ENCODE measurements around the gene RASL11B.
"Not testable (repeated sequence)": the region's sequence is repeated elsewhere in the genome, so short reads cannot be mapped to it uniquely, and the experiment has no call there.

Gene RASL11B, protein sequence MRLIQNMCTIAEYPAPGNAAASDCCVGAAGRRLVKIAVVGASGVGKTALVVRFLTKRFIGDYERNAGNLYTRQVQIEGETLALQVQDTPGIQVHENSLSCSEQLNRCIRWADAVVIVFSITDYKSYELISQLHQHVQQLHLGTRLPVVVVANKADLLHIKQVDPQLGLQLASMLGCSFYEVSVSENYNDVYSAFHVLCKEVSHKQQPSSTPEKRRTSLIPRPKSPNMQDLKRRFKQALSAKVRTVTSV

DNA sequence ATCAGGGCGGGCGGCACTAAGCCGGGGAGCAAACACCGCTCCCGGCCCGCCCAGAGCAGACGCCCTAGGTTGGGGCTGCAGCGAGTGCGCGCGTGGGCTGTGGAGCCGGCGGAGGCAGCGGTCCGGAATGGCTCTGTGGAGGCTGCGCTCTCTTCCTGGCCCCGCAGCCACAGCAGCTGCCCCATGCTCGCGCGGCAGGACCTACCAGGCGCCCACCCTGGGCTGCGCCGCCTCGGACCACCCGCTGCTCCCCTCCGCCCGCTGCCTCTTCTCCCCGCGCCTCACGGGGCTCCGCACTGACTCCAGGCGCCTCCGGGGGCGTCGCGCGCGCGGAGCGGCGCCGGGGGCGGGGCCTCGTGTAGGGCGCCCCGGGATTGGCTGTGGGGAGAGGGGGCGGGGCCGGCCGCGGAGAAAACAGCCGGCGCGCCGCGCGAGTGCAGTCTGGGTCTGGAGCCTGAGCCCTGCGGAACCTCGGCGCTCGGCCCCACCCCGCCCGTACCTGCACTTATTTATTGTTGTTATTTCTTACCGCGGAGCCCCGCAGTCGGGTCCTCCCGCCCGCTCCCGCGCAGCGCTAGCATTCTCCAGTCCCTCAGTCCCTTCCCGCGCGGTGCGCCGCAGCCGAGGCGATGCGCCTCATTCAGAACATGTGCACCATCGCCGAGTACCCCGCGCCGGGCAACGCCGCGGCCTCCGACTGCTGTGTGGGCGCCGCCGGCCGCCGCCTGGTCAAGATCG is at the start of gene RASL11B:
Gene RASL11B (plus strand): TSS at position 439 of the 738 bp plus-strand sequence. CDS start 191 bp downstream, at position 630.
- peak; percentile 87 for DNase-seq

DNA sequence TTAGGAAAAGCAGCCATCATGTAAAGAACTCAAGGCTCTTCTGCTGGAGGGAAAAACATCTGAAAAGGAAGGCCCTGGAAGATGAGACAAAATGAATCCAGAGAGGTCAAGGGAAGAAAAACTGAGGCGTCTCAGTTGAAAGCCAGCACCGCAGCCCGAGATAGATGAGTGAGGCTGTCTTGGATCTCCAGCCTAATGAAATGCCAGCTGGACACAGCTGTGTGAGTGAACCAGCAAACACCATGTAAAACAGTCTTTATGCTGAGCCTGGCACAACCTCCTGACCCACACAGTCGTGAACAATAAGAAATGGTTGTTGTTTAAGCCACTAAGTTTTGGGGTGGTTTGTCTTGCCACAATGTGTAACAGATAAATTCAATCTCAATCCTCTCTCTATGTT is 48.6 kb upstream of the RASL11B start:
- no peak for DNase-seq

DNA sequence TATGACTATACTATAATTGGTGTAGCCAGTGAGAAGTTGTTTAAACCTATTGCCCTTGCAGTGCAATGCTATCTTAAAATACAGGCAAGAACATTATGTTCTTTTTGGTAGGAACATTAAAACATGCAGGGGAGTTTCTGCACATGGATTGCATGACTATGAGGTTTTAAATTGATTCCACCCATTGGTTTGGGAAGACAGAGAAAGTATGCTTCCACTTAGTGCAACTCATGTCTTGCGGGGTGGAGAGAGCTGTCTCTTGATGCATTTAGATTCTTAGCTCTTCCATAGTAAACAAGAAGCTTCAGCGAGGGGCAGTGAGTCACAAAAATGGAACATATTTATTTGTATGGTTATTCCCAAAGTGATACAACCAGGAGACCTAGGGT is 39.5 kb upstream of the RASL11B start:
- DNase-seq = no peak

DNA sequence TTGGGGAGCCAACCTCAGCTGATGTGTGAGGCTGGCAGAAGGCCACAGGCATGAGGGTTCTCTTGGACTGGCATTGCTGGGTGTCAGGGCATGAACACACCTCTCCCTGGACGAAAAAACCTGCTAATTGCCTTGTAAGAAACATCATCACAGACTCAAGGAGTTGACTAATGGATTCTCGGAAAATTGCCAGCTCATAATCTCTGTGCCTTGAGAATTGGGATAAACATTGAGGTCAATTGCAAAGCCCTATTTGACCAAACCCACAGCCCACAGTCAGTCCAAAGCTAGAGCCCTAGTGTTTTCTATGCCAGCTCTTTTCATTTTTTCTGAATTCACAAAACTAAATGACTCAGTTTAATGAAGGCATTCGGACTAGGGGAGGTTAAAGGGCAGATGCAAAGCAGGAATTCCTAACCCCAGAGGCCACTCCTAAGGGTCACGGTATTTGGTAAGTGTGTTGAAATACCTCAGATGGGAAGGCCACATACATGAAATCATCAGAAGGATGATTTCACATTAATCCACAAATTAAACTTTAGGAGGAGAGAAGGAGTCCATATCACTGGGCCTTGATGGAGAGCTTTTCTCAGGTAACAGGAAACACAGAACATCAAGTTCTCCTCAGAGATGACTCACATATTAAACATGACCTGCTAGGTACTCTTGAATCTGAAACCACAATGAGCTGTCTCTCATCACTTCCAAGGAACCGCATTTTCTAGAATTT is 39.0 kb upstream of the RASL11B start:
- DNase-seq = no peak

DNA sequence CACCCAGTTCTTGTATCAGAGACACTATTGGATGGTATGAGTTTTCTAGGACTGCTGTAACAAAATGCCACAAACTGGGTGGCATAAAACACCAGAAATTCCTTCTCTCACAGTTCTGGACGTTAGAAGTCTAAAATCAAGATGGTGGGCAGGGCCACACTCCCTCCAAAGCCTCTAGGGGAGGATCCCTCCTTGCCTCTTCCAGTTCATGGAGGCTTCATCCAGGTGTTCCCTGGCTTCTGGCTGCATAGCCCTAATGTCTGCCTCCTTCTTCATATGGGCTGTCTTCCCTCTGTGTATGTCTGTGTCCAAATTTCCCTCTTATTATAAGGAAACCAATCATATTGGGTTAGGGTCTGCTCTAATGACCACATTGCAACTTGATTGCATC is 38.4 kb upstream of the RASL11B start:
- DNase-seq = no peak

DNA sequence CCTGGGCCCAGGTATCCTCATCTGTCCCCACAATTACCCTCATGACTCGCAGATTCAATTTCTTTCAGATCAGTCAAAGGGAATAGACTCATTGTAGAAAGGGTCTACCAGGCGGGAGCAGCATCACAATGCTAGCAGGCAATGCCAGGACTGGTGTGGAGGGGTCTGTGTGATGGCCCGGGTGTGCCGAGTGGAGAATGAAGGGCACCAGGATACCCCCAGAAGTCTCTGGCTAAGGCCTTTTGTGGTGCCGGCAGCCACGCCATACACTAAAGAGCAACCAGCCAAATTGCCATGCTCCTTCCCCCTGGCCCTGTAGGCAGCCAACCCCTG is 37.9 kb upstream of the RASL11B start:
- DNase-seq = no peak

DNA sequence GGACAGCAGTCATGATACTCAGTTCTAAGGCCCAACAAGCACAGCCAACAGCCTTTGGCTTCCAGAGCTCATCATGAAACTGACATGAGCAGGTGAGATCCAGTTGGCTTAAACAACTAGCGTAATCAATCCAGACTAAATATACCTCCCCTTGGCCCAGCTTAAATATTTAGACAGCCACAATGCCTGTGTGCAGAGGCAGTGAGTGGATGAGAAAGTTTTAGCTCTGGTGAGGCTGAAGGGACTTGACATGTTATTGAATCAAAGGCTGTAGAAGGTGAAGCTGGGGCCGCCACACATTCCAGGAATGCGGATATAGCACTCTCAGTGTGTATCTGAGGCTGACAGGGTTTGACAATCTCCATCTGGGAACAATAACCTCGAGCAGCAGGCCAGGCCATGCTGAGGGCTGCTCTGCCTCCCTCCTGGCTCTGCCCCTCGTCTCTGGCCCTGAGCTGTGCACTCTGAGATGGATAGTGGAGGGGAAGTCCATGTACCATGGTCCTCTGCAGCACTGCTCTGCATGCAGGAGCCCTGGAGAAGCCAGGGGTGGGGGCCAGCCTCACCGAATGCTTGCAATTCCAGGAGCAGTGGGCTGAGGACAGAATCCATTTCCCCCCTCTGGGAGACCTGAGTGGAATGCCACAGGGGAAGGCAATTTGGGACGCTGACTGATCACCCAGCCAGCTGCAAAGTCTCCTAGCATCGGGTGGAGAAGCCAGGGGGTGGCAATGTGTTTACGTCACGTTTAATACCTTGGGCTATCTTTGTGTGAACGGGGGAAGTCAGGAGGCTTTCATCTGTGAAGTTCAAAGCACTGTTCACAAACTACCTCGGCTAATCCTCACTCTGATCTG is 37.3 kb upstream of the RASL11B start:
- no peak for DNase-seq

DNA sequence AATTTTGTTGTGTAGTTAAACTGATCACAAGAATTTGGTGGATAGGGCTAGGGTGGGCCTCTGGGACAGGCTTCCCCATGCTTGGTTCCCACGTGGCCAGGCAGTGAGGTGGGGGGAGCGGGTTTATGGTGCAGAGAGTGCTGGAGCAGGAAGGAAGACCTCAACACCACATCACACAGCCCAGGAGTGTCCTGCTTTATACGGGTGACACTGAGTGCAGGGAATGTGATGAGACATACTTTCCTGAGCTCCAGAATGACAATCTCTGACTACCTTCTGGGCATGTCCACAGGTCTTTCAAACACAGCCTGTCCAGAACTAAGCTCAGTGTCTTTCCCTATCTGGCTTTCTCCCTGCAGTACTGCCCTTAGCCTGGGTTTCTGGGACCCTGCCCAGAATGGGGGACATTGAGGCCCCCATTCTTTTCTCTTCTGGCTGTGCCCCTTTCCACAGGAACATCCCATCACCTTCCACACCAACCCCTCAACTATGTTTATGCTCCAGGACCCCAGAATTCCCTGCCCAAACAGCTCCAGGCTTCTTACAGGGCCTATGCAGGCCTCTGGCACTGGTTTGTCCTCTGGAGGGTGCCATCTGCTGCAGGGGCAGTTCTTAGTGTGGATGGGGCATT is 36.5 kb upstream of the RASL11B start:
- no peak for DNase-seq

DNA sequence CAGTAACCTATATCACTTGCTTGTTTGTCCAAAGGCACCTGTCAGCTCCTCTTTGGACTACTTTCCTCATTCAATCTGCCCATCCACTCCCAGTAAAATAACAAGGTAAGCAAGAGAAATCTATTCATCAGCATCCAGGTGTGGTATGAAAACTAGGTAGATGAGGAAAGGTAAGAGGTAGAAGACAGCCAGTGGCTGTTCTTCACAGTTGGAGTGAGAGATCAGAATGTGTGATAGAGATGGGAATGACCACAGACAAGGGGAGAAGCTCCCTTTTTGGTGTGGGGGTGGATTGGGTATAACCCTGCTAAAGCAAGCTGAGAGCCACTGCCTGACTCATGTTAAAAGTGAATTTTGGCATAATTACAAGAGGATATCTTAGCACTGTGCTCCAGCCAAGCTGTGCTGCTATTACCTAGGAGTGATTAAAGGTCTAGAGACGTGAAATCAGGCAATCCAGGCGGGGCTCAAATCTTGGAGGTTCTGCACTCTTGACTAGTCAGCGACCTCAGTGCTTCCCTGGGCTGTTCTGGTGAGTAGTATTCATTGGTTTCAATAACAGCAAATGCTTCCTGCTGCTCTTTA is 28.1 kb upstream of the RASL11B start:
- no peak for DNase-seq

DNA sequence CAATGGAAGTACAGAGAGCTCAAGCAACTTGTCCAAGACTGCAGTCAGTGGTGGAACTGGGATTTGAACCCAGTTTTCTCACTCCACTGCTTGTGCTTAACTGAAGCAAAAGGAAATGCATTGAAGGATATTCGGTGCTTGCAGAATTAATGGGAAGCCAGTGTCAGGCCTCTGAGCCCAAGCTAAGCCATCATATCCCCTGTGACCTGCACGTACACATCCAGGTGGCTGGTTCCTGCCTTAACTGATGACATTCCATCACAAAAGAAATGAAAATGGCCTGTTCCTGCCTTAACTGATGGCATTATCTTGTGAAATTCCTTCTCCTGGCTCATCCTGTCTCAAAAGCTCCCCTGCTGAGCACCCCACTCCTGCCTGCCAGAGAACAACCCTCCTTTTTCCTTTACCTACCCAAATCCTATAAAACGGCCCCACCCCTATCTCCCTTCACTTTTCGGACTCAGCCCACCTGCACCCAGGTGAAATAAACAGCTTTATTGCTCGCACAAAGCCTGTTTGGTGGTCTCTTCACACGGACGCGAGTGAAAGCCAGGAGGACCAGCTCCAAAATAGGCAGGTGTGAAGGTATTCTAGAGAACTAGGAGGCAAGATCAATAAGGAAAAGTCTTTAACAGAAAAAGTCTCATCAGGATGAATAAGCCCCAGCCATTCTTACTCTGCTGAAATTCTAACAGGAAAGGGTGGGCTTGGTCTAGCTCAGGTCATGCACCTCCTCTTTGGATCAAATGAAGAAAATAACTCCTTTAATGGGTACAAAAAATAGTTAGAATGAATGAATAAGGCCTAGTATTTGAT is 27.3 kb upstream of the RASL11B start:
- not testable (repeated sequence) for DNase-seq

DNA sequence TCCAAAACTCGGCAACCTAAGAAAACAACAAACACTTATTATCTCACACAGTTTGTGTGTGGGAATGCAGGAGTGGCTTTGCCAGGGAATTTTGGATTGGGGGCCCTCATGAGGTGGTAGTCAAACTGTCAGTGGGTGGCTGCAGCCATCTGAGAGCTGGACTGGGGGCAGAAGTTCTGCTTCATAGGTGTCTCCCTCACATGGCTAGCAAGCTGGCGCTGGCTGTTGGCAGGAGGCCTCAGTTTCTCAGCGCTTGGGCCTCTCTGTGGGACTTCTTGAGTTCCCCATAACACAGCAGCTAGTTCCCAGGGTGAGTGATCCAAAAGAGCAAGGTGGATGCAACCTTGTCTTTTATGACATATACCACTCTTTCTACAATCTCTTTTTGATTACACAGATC is 26.0 kb upstream of the RASL11B start:
- no peak for DNase-seq

DNA sequence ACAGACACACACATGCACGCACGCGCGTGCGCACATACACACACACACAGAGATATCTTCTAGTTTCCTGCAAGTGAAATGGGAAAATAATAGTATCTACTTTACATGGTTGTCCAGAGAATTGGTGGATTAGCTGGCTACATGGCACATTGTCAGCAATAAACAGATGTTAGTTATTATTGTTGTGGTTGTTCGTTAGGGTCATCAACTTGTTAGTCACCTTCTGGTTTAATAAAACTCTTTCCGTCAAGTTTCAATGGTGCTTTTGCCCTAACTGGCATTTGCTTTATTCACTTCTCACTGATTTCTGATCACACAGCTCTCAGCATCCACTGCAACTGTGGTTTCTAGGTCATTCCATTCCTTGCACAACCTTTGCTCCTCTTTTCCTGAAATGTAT is 25.4 kb upstream of the RASL11B start:
- no peak for DNase-seq

DNA sequence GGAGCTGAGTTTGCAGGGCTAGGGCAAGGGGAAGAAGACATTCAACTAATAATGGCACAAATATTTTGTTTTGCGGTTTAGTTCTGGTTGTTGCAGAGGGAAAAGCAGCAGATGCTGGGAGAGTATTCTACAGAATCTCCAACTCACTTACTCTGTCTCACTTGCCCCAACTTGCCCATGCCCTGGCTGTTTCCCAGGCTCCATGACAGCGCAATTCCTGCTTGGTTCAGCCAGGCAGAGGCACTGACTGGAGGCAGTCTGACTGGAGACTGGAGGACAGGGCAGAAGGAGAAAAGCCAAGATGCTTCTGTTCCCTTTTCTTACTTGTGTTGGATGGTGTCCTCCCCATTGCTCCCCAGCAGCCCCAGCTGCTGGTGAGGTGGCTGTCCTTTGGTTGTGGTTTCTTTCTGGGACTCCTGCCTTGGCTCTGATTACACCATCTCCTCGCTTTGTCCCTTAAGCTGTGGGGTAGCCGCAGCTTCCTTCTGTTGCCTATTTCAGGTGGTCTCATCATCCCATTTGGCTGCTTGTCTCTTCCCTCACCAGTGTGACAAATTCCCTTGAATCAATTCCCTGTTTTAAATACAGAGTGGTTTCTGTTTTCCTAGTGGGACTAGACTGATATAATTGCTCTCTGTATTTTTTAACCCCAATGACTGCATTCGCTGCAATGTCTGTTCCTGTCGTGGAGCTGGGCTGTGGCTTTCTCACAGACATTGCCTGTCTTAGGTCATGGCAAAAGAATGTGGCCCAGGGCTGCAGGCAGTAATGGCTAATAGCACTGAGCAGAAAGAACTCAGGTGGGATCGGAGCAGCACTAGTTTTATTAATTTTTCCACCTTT is 24.2 kb upstream of the RASL11B start:
- no peak for DNase-seq

DNA sequence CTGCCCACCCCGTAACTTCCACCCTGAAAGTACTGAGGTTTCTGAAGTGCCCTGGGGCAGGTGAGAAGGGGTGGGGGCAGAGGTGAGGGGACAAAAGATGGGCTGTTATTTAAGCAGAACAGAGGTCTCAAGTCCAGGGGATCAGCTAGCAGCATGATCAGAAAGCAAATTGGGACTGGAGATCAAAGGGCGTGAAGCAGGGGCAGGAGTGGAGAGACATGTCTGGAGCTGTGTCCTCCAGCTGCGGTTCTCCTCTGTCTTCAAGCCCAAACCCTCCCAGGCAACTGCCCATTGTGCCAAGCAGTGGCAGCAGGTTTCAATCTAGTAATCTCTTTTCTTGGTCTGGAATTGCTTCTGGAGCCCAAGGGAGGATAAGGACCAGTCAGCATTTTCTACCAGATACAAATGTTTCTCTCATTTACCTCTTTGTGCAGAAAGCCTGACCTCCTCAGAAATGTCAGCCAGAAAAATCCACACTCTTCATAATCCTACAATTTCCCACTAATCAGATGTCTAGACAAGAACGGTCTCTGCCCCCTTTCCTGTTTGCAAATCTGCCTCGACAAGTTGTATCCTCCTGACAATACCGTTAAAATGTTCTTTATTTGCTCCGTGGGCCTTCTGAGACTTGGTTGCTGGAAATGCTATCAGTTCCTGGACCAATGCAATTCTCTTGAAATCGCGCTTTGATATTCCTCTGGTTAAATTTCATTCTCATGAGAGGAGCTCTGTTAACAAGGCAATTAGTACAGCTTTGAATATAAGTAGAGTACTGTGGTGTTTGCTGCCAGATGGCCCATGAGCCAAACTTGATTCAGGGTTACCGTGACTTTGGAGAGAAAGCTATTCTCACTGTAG is 23.2 kb upstream of the RASL11B start:
- DNase-seq = no peak

DNA sequence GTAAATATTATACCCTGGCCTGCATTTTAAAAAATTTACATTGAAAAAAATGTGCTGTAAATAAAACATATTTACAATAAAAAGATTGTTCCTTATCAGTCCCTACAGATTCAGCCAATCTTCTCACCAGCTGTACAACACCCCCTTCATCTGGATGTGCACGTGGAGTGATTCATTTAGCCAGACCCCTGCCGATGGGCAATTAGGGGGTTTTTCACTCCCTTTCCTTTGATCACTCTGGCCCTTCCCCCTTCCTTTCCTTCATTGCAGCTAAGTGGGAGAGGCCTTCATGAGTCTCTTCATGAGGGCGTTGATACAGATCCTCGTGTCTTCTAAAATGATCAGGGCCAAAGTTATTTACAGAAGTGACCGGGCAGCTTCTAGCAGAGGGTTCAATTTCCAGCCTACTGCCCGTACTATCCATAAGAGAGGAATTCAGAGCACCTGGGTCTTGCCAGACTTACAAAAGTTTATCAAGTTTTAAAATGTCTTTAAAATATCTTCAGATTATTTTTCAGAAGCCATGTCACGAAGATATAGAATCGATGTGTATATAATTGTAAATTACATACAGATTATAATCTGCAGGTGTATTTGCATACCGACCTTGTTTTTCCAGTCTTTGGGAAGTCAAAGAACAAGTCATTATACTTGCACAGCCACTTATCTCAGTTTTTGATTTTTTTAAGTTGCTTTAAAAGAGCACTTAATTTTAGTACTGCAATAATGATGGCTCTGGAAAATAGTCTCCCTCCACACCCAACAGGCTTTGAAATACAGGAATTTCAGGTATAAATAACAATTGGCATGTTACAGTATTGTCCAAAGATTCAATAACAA is 21.4 kb upstream of the RASL11B start:
- no peak for DNase-seq

DNA sequence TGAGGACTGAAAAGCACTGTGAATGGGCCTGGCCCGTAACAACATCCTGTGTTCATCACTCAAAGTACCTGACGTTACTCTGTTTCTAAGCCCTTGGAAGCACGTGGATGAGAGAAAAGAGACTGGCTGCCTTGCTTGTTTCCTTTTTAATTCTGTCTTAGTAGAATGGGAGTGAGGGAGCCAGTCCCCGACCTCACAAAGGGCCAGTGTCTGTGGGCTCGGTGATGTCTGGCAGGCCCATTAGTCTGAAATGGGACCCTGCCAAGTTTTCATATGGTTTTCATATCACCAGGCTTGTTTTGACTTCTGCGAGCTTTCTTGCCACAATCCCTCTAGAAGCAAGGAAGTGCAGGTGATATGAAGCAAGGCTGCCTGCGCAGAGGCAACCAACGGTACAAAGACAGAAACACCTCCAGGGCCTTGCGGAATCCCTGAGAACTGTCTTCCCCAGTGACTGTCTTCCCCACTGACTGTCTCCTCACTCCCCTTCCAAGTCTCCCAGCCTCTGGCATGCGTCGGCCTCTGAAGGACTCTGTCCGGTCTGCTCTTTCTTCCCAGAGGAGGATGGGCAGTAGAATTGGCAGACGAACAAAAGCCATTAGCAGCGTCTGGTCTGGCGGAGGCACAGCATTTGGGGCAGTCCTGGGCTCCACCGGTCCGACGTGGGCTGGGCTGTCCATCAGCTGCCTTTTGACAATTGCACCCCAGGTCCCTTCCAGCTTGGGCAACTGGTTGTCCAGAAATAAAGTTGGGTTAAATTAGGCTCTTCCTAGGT is 20.2 kb upstream of the RASL11B start:
- DNase-seq = no peak

DNA sequence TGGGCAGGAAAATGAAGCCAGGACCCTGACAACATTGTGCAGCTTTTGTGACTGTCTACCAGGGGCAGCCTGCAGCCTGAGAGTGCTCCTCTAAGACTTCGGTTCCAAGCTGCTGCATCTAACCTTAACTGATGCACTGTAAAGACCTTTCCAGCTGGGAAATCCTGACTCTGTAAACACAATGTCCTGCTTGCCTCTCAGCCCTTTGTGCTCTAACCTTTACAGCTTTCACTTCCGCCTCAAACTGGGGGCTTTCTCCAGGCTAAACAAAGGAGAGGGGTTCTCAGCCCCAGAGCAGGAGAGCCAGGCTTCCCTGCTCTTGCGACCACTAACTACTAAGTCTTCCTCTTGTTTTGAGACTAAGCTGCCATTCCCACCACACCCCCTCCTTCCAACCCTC is 19.3 kb upstream of the RASL11B start:
- no peak for DNase-seq

DNA sequence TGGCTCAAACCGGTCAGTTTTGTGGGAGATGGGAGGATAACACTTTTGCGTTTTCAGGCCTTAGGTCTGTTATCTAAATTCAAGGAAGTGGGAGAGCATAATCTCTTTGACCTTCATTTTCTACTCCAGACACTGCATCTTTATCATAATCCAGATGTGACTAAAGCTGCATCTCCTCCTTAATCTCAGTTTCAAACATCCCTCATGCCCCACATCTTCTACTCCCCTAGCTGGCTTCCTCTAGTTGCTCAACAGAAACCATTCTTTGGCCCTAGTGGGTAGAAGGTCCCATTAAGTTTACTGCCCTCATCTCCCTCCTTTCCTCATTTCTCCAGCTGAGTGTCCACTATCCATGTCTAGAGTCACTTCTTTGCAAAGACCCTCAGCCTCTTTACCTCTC is 18.8 kb upstream of the RASL11B start:
- DNase-seq = no peak
